Breast epithelium (tissue), 4 donors: ENCODE results near the gene HIPK1. TPM values are rescaled to one million over a fixed set of nuclear protein-coding genes. Genes with fewer than 3 reads are reported as not detected.
A peak's percentile ranks its signal among the peaks of the same experiment; 100 is the strongest.

Experiments
- DNase-seq, 2 donors: peaks; one replicate each; pipeline ENCODE4 v3.0.0-alpha.2; 2019; ENCODE audit warnings: low spot score in 2 of 2
- H3K27ac ChIP-seq, 2 donors: fragments of 200-600 bp; sonication (generic) in 1 of 2; one replicate each; pipeline ENCODE4 v1.5.1; 2016 to 2019; ENCODE audit warnings: mild to moderate bottlenecking in 1 of 2
- H3K27me3 ChIP-seq, 2 donors: fragments of 200-600 bp; sonication (generic) in 1 of 2; one replicate each; pipeline versions ENCODE4 v1.5.1 to v1.6.0; 2017 to 2019; ENCODE audit warnings: control low read depth in 1 of 2, mild to moderate bottlenecking in 1 of 2
- H3K36me3 ChIP-seq: fragments of 200-600 bp; one replicate; pipeline ENCODE4 v1.5.1; 2019
- H3K4me1 ChIP-seq, 2 donors: fragments of 200-600 bp; sonication (generic); one replicate each; pipeline ENCODE4 v1.5.1; 2016 to 2019; ENCODE audit warnings: control low read depth in 1 of 2
- H3K4me3 ChIP-seq, 3 donors: fragments of 200-600 bp; sonication (generic); 1 replicate in 2 of 3; 2 replicates in 1 of 3; pipeline ENCODE4 v1.5.1; 2016 to 2019; ENCODE audit warnings: mild to moderate bottlenecking in 3 of 3, moderate library complexity in 2 of 3
- H3K9me3 ChIP-seq, 2 donors: fragments of 200-600 bp; sonication (generic) in 1 of 2; one replicate each; pipeline ENCODE4 v1.5.1; 2016 to 2019; ENCODE audit warnings: control low read depth in 1 of 2
- POLR2A ChIP-seq: fragments of 450-650 bp; IDR thresholded peaks from one replicate; pipeline ENCODE4 v1.6.1; 2016; ENCODE audit warnings: antibody characterized with exemption, mild to moderate bottlenecking, moderate library complexity
- POLR2AphosphoS5 ChIP-seq, 3 donors: sonication (generic); formaldehyde crosslinking; IDR thresholded peaks; one replicate each; pipeline ENCODE4 v1.6.1; 2017; ENCODE audit warnings: antibody characterized with exemption in 3 of 3
- intact Hi-C: fragments of 100-400 bp; cut with DNase I; formaldehyde crosslinking; loops from one replicate; pipeline ENCODE4 v1.15.1; 2023; ENCODE audit warnings: low total_unique reads
- total RNA-seq, 3 donors: library from RNA; depleted of rRNA; stranded (reverse); fragments of >200 nt; gene quantifications; one replicate each; pipeline ENCODE4 v1.1.0, GENCODE V29; 2016
- TF ChIP-seq, protein P1 (sequence below), 3 donors: fragments of 450-650 bp; IDR thresholded peaks; one replicate each; pipeline ENCODE4 v1.5.1; 2016 to 2017; ENCODE audit warnings: antibody characterized with exemption in 3 of 3, mild to moderate bottlenecking in 3 of 3, moderate library complexity in 3 of 3

HIPK1 gene
- total RNA-seq, 3 donors from 2014 or later: 46.9 to 66.2 (median 57.8) TPM

DNA sequence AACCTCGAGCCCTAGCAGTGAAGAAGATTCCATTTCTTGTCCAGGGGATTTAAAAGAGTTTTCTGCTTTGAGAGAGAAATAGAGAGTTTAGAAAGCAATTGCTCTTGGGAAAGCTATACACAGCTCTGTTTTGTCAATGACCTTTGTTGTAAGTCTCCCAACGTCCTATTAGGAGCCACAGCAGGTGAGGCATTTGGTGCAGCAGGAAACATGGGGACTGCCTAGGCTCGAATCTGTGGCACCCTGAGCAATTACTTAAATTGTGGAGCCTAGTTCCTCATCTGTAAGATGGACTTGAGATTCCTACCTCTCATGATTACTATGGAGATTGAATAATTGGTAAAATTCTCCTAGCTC lies 15.8 kb upstream of the HIPK1 start:
- intact Hi-C loops: no loop called here
- Histone ChIP-seq H3K36me3 (peaks cover 3% of the 10 kb centered on the region), H3K27ac (peak overlapping the region; percentile 7 to 28), H3K4me3 (no peak overlapping the region), H3K4me1 (no peaks in the 10 kb centered on the region), H3K27me3 (no peaks in the 10 kb centered on the region), H3K9me3 (no peaks in the 10 kb centered on the region)
- DNase-seq: no peak
- TF ChIP-seq, protein P1, sequence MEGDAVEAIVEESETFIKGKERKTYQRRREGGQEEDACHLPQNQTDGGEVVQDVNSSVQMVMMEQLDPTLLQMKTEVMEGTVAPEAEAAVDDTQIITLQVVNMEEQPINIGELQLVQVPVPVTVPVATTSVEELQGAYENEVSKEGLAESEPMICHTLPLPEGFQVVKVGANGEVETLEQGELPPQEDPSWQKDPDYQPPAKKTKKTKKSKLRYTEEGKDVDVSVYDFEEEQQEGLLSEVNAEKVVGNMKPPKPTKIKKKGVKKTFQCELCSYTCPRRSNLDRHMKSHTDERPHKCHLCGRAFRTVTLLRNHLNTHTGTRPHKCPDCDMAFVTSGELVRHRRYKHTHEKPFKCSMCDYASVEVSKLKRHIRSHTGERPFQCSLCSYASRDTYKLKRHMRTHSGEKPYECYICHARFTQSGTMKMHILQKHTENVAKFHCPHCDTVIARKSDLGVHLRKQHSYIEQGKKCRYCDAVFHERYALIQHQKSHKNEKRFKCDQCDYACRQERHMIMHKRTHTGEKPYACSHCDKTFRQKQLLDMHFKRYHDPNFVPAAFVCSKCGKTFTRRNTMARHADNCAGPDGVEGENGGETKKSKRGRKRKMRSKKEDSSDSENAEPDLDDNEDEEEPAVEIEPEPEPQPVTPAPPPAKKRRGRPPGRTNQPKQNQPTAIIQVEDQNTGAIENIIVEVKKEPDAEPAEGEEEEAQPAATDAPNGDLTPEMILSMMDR (IDR thresholded peaks at IDR 0.05): no peak
- TF ChIP-seq POLR2A (no peak), POLR2AphosphoS5 (IDR thresholded peaks at IDR 0.05) (no peak)

DNA sequence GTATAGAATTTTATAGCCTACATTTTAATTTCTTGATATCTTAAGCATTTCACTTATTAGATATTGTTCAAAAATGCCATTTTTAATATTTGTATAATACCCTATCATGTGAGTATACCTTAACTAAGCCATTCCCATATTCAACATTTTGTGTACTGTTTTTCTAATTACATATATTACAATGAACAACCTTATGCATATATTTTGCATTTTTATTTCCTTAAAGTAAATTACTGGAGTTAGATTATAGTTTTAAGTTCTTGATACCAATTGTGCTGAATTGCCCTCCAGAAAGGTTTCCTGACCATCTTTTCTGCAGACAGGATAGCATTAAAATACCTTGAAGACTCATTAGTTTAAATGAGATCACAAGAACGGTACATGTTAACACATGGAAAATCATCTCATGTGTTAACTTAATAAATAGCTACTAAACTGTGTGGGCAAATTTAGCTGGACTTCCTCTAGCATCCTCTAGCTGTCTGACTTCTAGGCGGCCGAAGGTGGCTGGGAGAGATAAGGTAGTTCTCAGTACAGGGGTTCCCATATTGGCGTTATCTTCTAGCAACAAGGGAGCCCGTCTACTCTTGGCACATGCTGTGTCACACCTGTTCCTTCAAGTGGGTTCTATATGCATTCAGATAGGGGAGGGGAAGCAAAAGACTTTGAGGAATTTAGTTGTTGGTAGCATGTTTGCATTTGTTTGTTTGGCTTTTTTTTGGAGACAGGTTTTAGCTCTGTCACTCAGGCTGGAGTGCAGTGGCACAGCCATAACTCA lies 15.0 kb upstream of the HIPK1 start:
- H3K27ac ChIP-seq: no peak overlapping the region
- no peak for DNase-seq
- no peaks in the 10 kb centered on the region for H3K9me3 ChIP-seq
- no peak overlapping the region for H3K4me3 ChIP-seq
- no peaks in the 10 kb centered on the region for H3K27me3 ChIP-seq
- peaks cover 3% of the 10 kb centered on the region for H3K36me3 ChIP-seq
- H3K4me1 ChIP-seq: no peaks in the 10 kb centered on the region
- TF ChIP-seq POLR2AphosphoS5 (IDR thresholded peaks at IDR 0.05) (no peak), POLR2A (no peak)
- TF ChIP-seq, protein P1 (IDR thresholded peaks at IDR 0.05): no peak
- intact Hi-C loops: no loop called here

DNA sequence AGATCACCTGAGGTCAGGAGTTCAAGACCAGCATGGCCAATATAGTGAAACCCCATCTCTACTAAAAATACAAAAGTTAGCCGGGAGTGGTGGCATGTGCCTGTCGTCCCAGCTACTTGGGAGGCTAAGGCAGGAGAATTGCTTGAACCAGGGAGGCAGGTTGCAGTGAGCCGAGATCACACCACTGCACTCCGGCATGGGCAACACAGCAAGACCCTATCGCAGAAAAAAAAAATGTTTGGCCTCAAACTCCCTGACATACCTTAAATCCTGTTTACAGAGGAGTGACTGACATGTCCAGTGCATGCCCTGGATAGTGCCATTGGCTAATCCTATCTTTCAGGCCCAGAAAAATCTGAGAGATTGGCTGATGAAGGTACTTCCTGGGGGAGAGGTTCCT lies 12.2 kb upstream of the HIPK1 start:
- peaks cover 3% of the 10 kb centered on the region for H3K36me3 ChIP-seq
- TF ChIP-seq, protein P1 (IDR thresholded peaks at IDR 0.05): no peak
- no peaks in the 10 kb centered on the region for H3K27me3 ChIP-seq
- intact Hi-C loops: no loop called here
- no peaks in the 10 kb centered on the region for H3K9me3 ChIP-seq
- H3K27ac ChIP-seq: no peak overlapping the region
- no peaks in the 10 kb centered on the region for H3K4me1 ChIP-seq
- H3K4me3 ChIP-seq: no peak overlapping the region
- no peak for DNase-seq

DNA sequence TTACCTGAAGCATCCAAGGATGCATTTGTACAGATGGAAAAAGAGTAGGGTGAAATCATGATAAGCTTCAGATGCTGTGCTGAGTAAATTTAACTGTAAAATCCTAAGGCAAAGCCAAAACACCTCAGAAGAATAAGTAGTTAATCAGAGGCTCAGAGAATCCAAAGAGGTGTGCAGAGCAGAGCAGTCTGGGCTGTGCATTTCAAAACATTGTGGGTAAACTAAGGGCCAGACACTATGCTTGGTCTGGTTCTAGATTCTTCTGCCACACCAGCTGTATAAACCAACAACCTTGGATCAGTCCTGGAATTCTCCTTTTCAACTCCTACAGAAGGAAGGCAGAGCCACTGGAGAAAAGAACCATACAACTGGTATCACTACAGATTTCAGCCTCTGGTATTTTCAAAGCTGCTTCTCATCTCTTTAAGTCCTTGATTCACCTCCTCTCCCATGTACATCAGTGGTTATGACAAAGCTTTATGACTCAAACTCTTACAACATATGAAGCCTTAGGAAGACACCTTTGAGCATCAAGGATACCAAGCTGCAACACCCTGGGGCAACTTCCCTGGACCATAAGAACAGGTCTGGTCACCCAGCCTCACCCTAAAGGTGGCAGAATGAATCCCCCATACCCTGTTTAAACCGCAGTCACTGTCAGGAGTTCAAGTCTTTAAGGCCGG lies 11.6 kb upstream of the HIPK1 start:
- TF ChIP-seq, protein P1 (IDR thresholded peaks at IDR 0.05): no peak
- no peak for TF ChIP-seq POLR2A
- TF ChIP-seq POLR2AphosphoS5 (IDR thresholded peaks at IDR 0.05): no peak
- DNase-seq: no peak
- intact Hi-C loops: no loop called here
- no peaks in the 10 kb centered on the region for H3K36me3 ChIP-seq
- H3K27ac ChIP-seq: no peak overlapping the region
- H3K9me3 ChIP-seq: no peaks in the 10 kb centered on the region
- no peak overlapping the region for H3K4me3 ChIP-seq
- H3K4me1 ChIP-seq: no peaks in the 10 kb centered on the region
- no peaks in the 10 kb centered on the region for H3K27me3 ChIP-seq

DNA sequence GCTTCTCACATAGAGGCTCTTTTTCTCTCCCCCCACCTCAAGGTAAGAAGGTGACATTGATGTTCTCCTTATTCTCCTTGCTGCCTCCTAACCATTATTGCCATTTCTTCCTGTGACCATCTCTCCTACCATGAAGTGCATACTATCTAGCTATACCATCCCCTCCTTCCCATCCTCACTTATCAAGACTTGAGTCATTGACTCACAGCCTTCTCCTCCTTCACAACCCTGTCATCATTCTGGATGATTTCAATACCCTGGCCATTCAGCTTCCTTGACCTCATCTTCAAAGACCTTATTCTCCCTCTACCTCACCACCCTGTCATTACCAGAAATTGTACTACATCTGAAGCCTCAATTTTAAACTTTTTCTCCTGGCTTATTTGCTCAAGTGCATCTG lies 10.9 kb upstream of the HIPK1 start:
- intact Hi-C loops: no loop called here

More for the DNA sequence above, 10.9 kb upstream of the HIPK1 start:
- Histone ChIP-seq H3K27me3 (no peaks in the 10 kb centered on the region), H3K4me3 (no peak overlapping the region), H3K9me3 (no peaks in the 10 kb centered on the region), H3K4me1 (no peaks in the 10 kb centered on the region), H3K36me3 (no peaks in the 10 kb centered on the region), H3K27ac (no peak overlapping the region)
- no peak for DNase-seq
- TF ChIP-seq POLR2A (no peak), POLR2AphosphoS5 (IDR thresholded peaks at IDR 0.05) (no peak)
- TF ChIP-seq, protein P1 (IDR thresholded peaks at IDR 0.05): no peak
